H1 (cell line): ENCODE results near the gene COMMD7. TPM values are rescaled to one million over a fixed set of nuclear protein-coding genes. Genes with fewer than 3 reads are reported as not detected.

Source experiments
- CTCF ChIA-PET: fragments of 300-600 bp; sonication (Branson Sonifier 250); formaldehyde crosslinking; loops from one replicate; lab custom pipeline; 2021; ENCODE audit not compliant: partially characterized antibody; lab: Charles Lee
- POLR2A ChIA-PET: fragments of 300-600 bp; sonication (Branson Sonifier 250); formaldehyde crosslinking; loops from one replicate; lab custom pipeline; 2021; ENCODE audit warnings: inconsistent platforms; ENCODE audit not compliant: partially characterized antibody; lab: Charles Lee
- DNase-seq, 2 experiments: peaks; one replicate each; pipeline versions ENCODE4 v3.0.0 to v3.0.0-alpha.2; 2010 to 2022; ENCODE audit warnings: low spot score in 2 of 2, low read depth in 1 of 2, mixed read lengths in 1 of 2
- FAIRE-seq: peaks from 2 replicates; lab custom pipeline; 2011; peaks lifted over from hg19 to GRCh38; lab: Jason Lieb, UNC
- H2AFZ ChIP-seq: 2 replicates; pipeline ENCODE4 v1.8.1; 2012; ENCODE audit warnings: low read length, inconsistent platforms
- H2AK5ac ChIP-seq: 2 replicates; pipeline ENCODE4 v1.6.1; 2013; ENCODE audit warnings: low read depth, low read length
- H2BK120ac ChIP-seq: replicated peaks from 2 replicates; pipeline ENCODE3; 2013; ENCODE audit warnings: low read depth, low read length, inconsistent platforms
- H2BK12ac ChIP-seq: 2 replicates; pipeline ENCODE4 v1.6.1; 2013; ENCODE audit warnings: low read depth, low read length
- H2BK15ac ChIP-seq: 2 replicates; pipeline ENCODE4 v1.6.1; 2013; ENCODE audit warnings: low read length
- H2BK20ac ChIP-seq: 2 replicates; pipeline ENCODE4 v1.6.1; 2013; ENCODE audit warnings: low read length
- H2BK5ac ChIP-seq: 2 replicates; pipeline ENCODE4 v1.6.1; 2013; ENCODE audit warnings: low read depth, low read length
- H3K14ac ChIP-seq: 2 replicates; pipeline ENCODE4 v1.6.1; 2013; ENCODE audit warnings: inconsistent platforms; ENCODE audit not compliant: insufficient read length
- H3K18ac ChIP-seq: 2 replicates; pipeline ENCODE4 v1.6.1; 2013; ENCODE audit warnings: low read length; ENCODE audit errors: extremely low read depth
- H3K23ac ChIP-seq: 2 replicates; pipeline ENCODE4 v1.6.1; 2013; ENCODE audit warnings: inconsistent platforms; ENCODE audit not compliant: insufficient read length
- H3K23me2 ChIP-seq: 2 replicates; pipeline ENCODE4 v1.6.1; 2013; ENCODE audit warnings: low read depth, low read length
- H3K27ac ChIP-seq: 2 replicates; pipeline ENCODE4 v1.6.1; 2011; ENCODE audit warnings: low read depth, low read length, inconsistent platforms
- H3K27me3 ChIP-seq, 4 experiments: replicated peaks in 1 of 4; 1 replicate in 1 of 4; 2 replicates in 3 of 4; pipeline versions ENCODE4 v1.6.1 to v1.8.1; 2011 to 2013; ENCODE audit warnings: low read length in 3 of 4, mild to moderate bottlenecking in 3 of 4, inconsistent platforms in 2 of 4, mixed read lengths in 2 of 4, moderate library complexity in 1 of 4; ENCODE audit not compliant: control insufficient read depth in 3 of 4, insufficient read depth in 3 of 4; ENCODE audit errors: extremely low read depth in 1 of 4
- H3K36me3 ChIP-seq, 4 experiments: 2 replicates each; pipeline versions ENCODE4 v1.6.1 to v1.8.1; 2011 to 2013; ENCODE audit warnings: mild to moderate bottlenecking in 4 of 4, low read length in 3 of 4, moderate library complexity in 2 of 4, control low read depth in 1 of 4, inconsistent platforms in 1 of 4; ENCODE audit not compliant: insufficient read depth in 4 of 4, control insufficient read depth in 2 of 4
- H3K4ac ChIP-seq: replicated peaks from 2 replicates; pipeline ENCODE3; 2013; ENCODE audit warnings: low read length, low read depth, mixed read lengths, inconsistent platforms; ENCODE audit not compliant: insufficient read length
- H3K4me1 ChIP-seq, 4 experiments: replicated peaks in 1 of 4; 1 replicate in 1 of 4; 2 replicates in 3 of 4; pipeline versions ENCODE4 v1.6.1 to v1.8.1; 2011 to 2013; ENCODE audit warnings: low read length in 3 of 4, inconsistent platforms in 2 of 4, mixed read lengths in 1 of 4; ENCODE audit not compliant: insufficient read depth in 4 of 4, control insufficient read depth in 3 of 4
- H3K4me2 ChIP-seq, 2 experiments: 2 replicates each; pipeline versions ENCODE4 v1.6.1 to v1.8.1; 2011 to 2013; ENCODE audit warnings: low read depth in 2 of 2, low read length in 2 of 2, control low read depth in 1 of 2, inconsistent platforms in 1 of 2, mild to moderate bottlenecking in 1 of 2; ENCODE audit not compliant: insufficient read depth in 1 of 2
- H3K4me3 ChIP-seq, 4 experiments: fragments of 200-600, 300-600 bp in 1 of 4; sonication (generic), shearing (Covaris generic), sonication (Bioruptor Twin) in 1 of 4; 2 replicates each; pipeline versions ENCODE4 v1.5.1 to v1.8.1; 2011 to 2016; ENCODE audit warnings: low read length in 4 of 4, low read depth in 3 of 4, control low read depth in 2 of 4, inconsistent platforms in 2 of 4, mild to moderate bottlenecking in 2 of 4, mixed read lengths in 1 of 4, moderate library complexity in 1 of 4; ENCODE audit not compliant: insufficient read depth in 2 of 4; ENCODE audit errors: extremely low read depth in 1 of 4
- H3K56ac ChIP-seq: replicated peaks from 2 replicates; pipeline ENCODE3; 2013; ENCODE audit warnings: low read depth, mild to moderate bottlenecking, mixed read lengths, low read length, inconsistent platforms; ENCODE audit not compliant: insufficient read length
- H3K79me1 ChIP-seq: 2 replicates; pipeline ENCODE4 v1.6.1; 2013; ENCODE audit warnings: low read depth, low read length, control low read depth
- H3K79me2 ChIP-seq, 2 experiments: 2 replicates each; pipeline versions ENCODE4 v1.6.1 to v1.8.1; 2012 to 2013; ENCODE audit warnings: low read length in 2 of 2, mild to moderate bottlenecking in 2 of 2, inconsistent platforms in 1 of 2; ENCODE audit not compliant: insufficient read depth in 2 of 2, control insufficient read depth in 1 of 2
- H3K9ac ChIP-seq, 4 experiments: replicated peaks in 1 of 4; 1 replicate in 1 of 4; 2 replicates in 3 of 4; pipeline versions ENCODE4 v1.6.1 to v1.8.1; 2011 to 2013; ENCODE audit warnings: low read depth in 3 of 4, low read length in 3 of 4, control low read depth in 2 of 4, mild to moderate bottlenecking in 2 of 4, moderate library complexity in 2 of 4, inconsistent platforms in 1 of 4; ENCODE audit errors: extremely low read depth in 1 of 4
- H3K9me3 ChIP-seq, 2 experiments: 2 replicates each; pipeline versions ENCODE4 v1.6.1 to v1.8.1; 2012 to 2013; ENCODE audit warnings: mild to moderate bottlenecking in 2 of 2, moderate library complexity in 2 of 2, control low read depth in 1 of 2, inconsistent platforms in 1 of 2, low read depth in 1 of 2, low read length in 1 of 2, mixed read lengths in 1 of 2; ENCODE audit not compliant: insufficient read depth in 2 of 2
- H4K20me1 ChIP-seq, 2 experiments: replicated peaks in 1 of 2; 2 replicates each; pipeline versions ENCODE3 to v1.8.1; 2011 to 2013; ENCODE audit warnings: inconsistent platforms in 2 of 2, low read length in 2 of 2, mild to moderate bottlenecking in 1 of 2; ENCODE audit not compliant: insufficient read depth in 2 of 2, control insufficient read depth in 1 of 2
- H4K5ac ChIP-seq: 2 replicates; pipeline ENCODE4 v1.6.1; 2013; ENCODE audit warnings: low read length, low read depth, mixed read lengths, inconsistent platforms; ENCODE audit not compliant: insufficient read length
- H4K8ac ChIP-seq: 2 replicates; pipeline ENCODE4 v1.8.0; 2013; ENCODE audit warnings: mild to moderate bottlenecking, moderate library complexity, low read length, inconsistent platforms; ENCODE audit not compliant: insufficient read depth; ENCODE audit errors: extremely low read depth
- H4K91ac ChIP-seq: replicated peaks from 2 replicates; pipeline ENCODE3; 2013; ENCODE audit warnings: low read length, mixed read lengths, inconsistent platforms; ENCODE audit not compliant: insufficient read length
- CBX8 ChIP-seq: fragments of 300-800, 300-1000 bp; sonication (generic); IDR thresholded peaks from 2 replicates; pipeline ENCODE4 v1.7.1; 2016; ENCODE audit warnings: low read depth, low read length, borderline replicate concordance
- CTCF ChIP-seq, 3 experiments: IDR thresholded peaks; 1 replicate in 2 of 3; 2 replicates in 1 of 3; pipeline versions ENCODE4 v1.5.1 to v1.6.1; 2011; ENCODE audit warnings: low read length in 3 of 3, mild to moderate bottlenecking in 3 of 3, inconsistent platforms in 2 of 3, low read depth in 1 of 3, moderate library complexity in 1 of 3; ENCODE audit not compliant: insufficient read depth in 1 of 3; ENCODE audit errors: control extremely low read depth in 1 of 3
- EP300 ChIP-seq, 2 experiments: IDR thresholded peaks; 1 replicate in 1 of 2; 2 replicates in 1 of 2; pipeline ENCODE4 v1.6.1; 2011 to 2012; ENCODE audit warnings: low read depth in 2 of 2, low read length in 2 of 2, mild to moderate bottlenecking in 2 of 2, borderline replicate concordance in 1 of 2, inconsistent platforms in 1 of 2, moderate library complexity in 1 of 2
- RAD21 ChIP-seq, 2 experiments: IDR thresholded peaks in 1 of 2; conservative IDR thresholded peaks in 1 of 2; 2 replicates each; pipeline ENCODE4 v1.6.1; 2011; ENCODE audit warnings: low read depth in 2 of 2, low read length in 2 of 2, improper control_type of control experiment in 1 of 2, inconsistent platforms in 1 of 2, mild to moderate bottlenecking in 1 of 2, moderate library complexity in 1 of 2
- RXRA ChIP-seq: IDR thresholded peaks from 2 replicates; pipeline ENCODE4 v1.6.1; 2011; ENCODE audit warnings: low read depth, mild to moderate bottlenecking, low read length, moderate library complexity; ENCODE audit not compliant: insufficient read depth
- TCF12 ChIP-seq: IDR thresholded peaks from 2 replicates; pipeline ENCODE4 v1.6.1; 2011; ENCODE audit warnings: low read depth, mild to moderate bottlenecking, low read length
- WGBS, 2 experiments: shearing (Covaris generic) in 1 of 2; methylation state at CpG; one replicate each; pipeline versions ENCODE4 v1.1.6 to v1.1.7; 2013 to 2015; ENCODE audit warnings: low lambda C conversion rate in 2 of 2, mixed read lengths in 2 of 2, inconsistent platforms in 1 of 2, low coverage in 1 of 2, missing lambda C conversion rate in 1 of 2; ENCODE audit not compliant: insufficient replicate concordance in 2 of 2, insufficient coverage in 1 of 2, insufficient read length in 1 of 2; ENCODE audit errors: extremely low coverage in 1 of 2, missing lambda C conversion rate in 1 of 2; 5-methylcytosine and 5-hydroxymethylcytosine counted together
- polyA plus RNA-seq, 7 experiments: library from polyadenylated mRNA; depleted of rRNA in 3 of 7; stranded (reverse) in 5 of 7; unstranded in 2 of 7; fragments of >200 nt in 5 of 7; fragments of 200-250 nt in 2 of 7; gene quantifications; 1 replicate in 5 of 7; 2 replicates in 1 of 7; 4 replicates in 1 of 7; pipeline versions ENCODE4 v1.2.1 to v1.2.3, GENCODE V29; 2011 to 2013; ENCODE audit warnings: missing spikeins in 2 of 7, mixed read lengths in 2 of 7
- total RNA-seq: library from RNA; stranded (reverse); fragmentation: NEBNext Ultra II Directional; extraction: Animal tissue kit (Norgen Biotek cat#: 25700); gene quantifications from 2 replicates; pipeline ENCODE4 v1.2.1, GENCODE V29; 2021

The COMMD7 gene
- total and polyA plus RNA-seq, 2 of the 8 experiments (the other 6 are each of a cell fraction or from before 2014, with no cell fraction given) = 39.4 to 48.9 TPM

- peaks cover 0 to 7% (median 0%) of the 10 kb centered on the region in 4 experiments; a peak in 2 of 7 replicates for H3K4me1 ChIP-seq
- H3K4me3 ChIP-seq = no peak overlapping the region; a peak in 1 of 8 replicates
- H2BK120ac ChIP-seq = no peak overlapping the region
- no peak overlapping the region for H2BK12ac ChIP-seq
- no peak overlapping the region for H3K9ac ChIP-seq
- CTCF ChIA-PET = interaction anchor here (0.6 to 13.3 kb wide), 40 partner anchors 9 to 830 kb away, joined by 3 to 246 read pairs (median 4); no protein-coding TSS in a partner anchor
- POLR2A ChIA-PET = interaction anchor here (0.7 kb wide), 1 partner anchor 131 kb away, joined by 3 read pairs; no protein-coding TSS in a partner anchor
- peak overlapping the region; percentile 78 for H3K18ac ChIP-seq
- H4K8ac ChIP-seq = no peak overlapping the region
- no peaks in the 10 kb centered on the region for H3K23me2 ChIP-seq
- H3K14ac ChIP-seq = no peak overlapping the region
- no peak overlapping the region; the same call in 1 of the 2 replicates for H2BK15ac ChIP-seq
- FAIRE-seq (no peak), DNase-seq (peak; percentile 62 to 97)
- peak overlapping the region; percentile 83; the same call in 1 of the 2 replicates for H2AFZ ChIP-seq
- no peak overlapping the region for H2BK20ac ChIP-seq
- H3K56ac ChIP-seq = no peak overlapping the region
- no peaks in the 10 kb centered on the region for H3K36me3 ChIP-seq
- no peak overlapping the region for H4K5ac ChIP-seq
- H3K9me3 ChIP-seq = no peaks in the 10 kb centered on the region
- H3K79me2 ChIP-seq = no peaks in the 10 kb centered on the region
- H4K91ac ChIP-seq = no peak overlapping the region
- WGBS, 2 experiments = 15% methylated on average over 8 of the region's 8 CpGs; no CpG with 5 or more reads in 1 of the 2 experiments
- no peak overlapping the region for H3K4ac ChIP-seq
- H2BK5ac ChIP-seq = no peak overlapping the region
- H3K4me2 ChIP-seq = 0 out of 4 replicates have a peak overlapping the region, but pooled peaks of 1 of the 2 experiments have one; percentile 45
- no peaks in the 10 kb centered on the region for H3K27me3 ChIP-seq
- no peak overlapping the region for H2AK5ac ChIP-seq
- no peaks in the 10 kb centered on the region for H4K20me1 ChIP-seq
- H3K23ac ChIP-seq = no peak overlapping the region
- H3K79me1 ChIP-seq = no peaks in the 10 kb centered on the region
- H3K27ac ChIP-seq = no peak overlapping the region
- no peak for TF ChIP-seq CBX8
- TF ChIP-seq TCF12 = no peak
- no peak for TF ChIP-seq EP300 (IDR thresholded peaks at IDR 0.05; ENCODE audit: borderline replicate concordance in 1 of 2, low read depth in 2 of 2, low read length in 2 of 2)
- peak; percentile 99 to 100 for TF ChIP-seq RAD21 (IDR thresholded peaks at IDR 0.05 in 1 of 2, conservative IDR thresholded peaks at IDR 0.05 in 1 of 2; ENCODE audit: low read depth in 2 of 2, low read length in 2 of 2)
- TF ChIP-seq CTCF (IDR thresholded peaks at IDR 0.05; ENCODE audit: control extremely low read depth in 1 of 3, insufficient read depth in 1 of 3, low read depth in 1 of 3, low read length in 3 of 3) = peak; percentile 94 to 98 (median 96)
- 0 out of 2 replicates have a peak, but pooled peaks have one; percentile 34 for TF ChIP-seq RXRA
Measured at GRCh38 chr20:32652739-32653526, 90.3 kb downstream of the COMMD7 start.
